Measurements from ENCODE around the gene POLN. TPM values are rescaled to one million over a fixed set of nuclear protein-coding genes. Genes with fewer than 3 reads are reported as not detected.

The POLN gene
- total and polyA plus RNA-seq, 2 donors from 2014 or later = 1.3 to 3.8 TPM

GRCh38 chr4:2127609-2128332, 114.2 kb downstream of the POLN start:
- Histone ChIP-seq H3K4me3 (ENCODE audit: low read length in 3 of 3) (no peak overlapping the region), H3K36me3 (ENCODE audit: control insufficient read depth in 2 of 3, insufficient read depth in 3 of 3, low read length in 3 of 3) (no peaks in the 10 kb centered on the region), H3K27me3 (ENCODE audit: control insufficient read depth, insufficient read depth, low read length) (no peaks in the 10 kb centered on the region), H3K9me3 (ENCODE audit: control insufficient read depth in 2 of 3, insufficient read depth in 1 of 3, low read length in 3 of 3) (peaks cover 0 to 8% (median 4%) of the 10 kb centered on the region in 3 donors), H3K27ac (ENCODE audit: low read depth in 2 of 2, low read length in 2 of 2) (no peak overlapping the region), H3K9ac (ENCODE audit: low read length in 3 of 3) (no peak overlapping the region), H3K4me1 (ENCODE audit: control insufficient read depth in 2 of 3, insufficient read depth in 2 of 3, low read depth in 1 of 3, low read length in 3 of 3) (no peaks in the 10 kb centered on the region)
- intact Hi-C loops (cut with DNase I) = no loop called here
- no peak for FAIRE-seq
- no peak for TF ChIP-seq CTCF (IDR thresholded peaks at IDR 0.05; ENCODE audit: borderline replicate concordance, extremely low read depth, insufficient read depth)
- DNase-seq = no peak

GRCh38 chr4:2126309-2127043, 115.4 kb downstream of the POLN start:
- no peak for TF ChIP-seq CTCF (IDR thresholded peaks at IDR 0.05; ENCODE audit: borderline replicate concordance, extremely low read depth, insufficient read depth)
- no peak for FAIRE-seq
- H3K27me3 ChIP-seq (ENCODE audit: control insufficient read depth, insufficient read depth, low read length) = no peaks in the 10 kb centered on the region
- no peak for DNase-seq
- no peaks in the 10 kb centered on the region for H3K36me3 ChIP-seq (ENCODE audit: control insufficient read depth in 2 of 3, insufficient read depth in 3 of 3, low read length in 3 of 3)
- H3K4me1 ChIP-seq (ENCODE audit: control insufficient read depth in 2 of 3, insufficient read depth in 2 of 3, low read depth in 1 of 3, low read length in 3 of 3) = no peaks in the 10 kb centered on the region
- no peak overlapping the region for H3K4me3 ChIP-seq (ENCODE audit: low read length in 3 of 3)
- H3K27ac ChIP-seq (ENCODE audit: low read depth in 2 of 2, low read length in 2 of 2) = no peak overlapping the region
- no peak overlapping the region for H3K9ac ChIP-seq (ENCODE audit: low read length in 3 of 3)
- H3K9me3 ChIP-seq (ENCODE audit: control insufficient read depth in 2 of 3, insufficient read depth in 1 of 3, low read length in 3 of 3) = no peaks in the 10 kb centered on the region
- intact Hi-C loops (cut with DNase I) = no loop called here

GRCh38 chr4:2125831-2126230, 116.1 kb downstream of the POLN start:
- Histone ChIP-seq H3K9me3 (ENCODE audit: control insufficient read depth in 2 of 3, insufficient read depth in 1 of 3, low read length in 3 of 3) (no peaks in the 10 kb centered on the region), H3K4me3 (ENCODE audit: low read length in 3 of 3) (no peak overlapping the region), H3K36me3 (ENCODE audit: control insufficient read depth in 2 of 3, insufficient read depth in 3 of 3, low read length in 3 of 3) (no peaks in the 10 kb centered on the region), H3K9ac (ENCODE audit: low read length in 3 of 3) (no peak overlapping the region), H3K27ac (ENCODE audit: low read depth in 2 of 2, low read length in 2 of 2) (no peak overlapping the region), H3K4me1 (ENCODE audit: control insufficient read depth in 2 of 3, insufficient read depth in 2 of 3, low read depth in 1 of 3, low read length in 3 of 3) (no peaks in the 10 kb centered on the region), H3K27me3 (ENCODE audit: control insufficient read depth, insufficient read depth, low read length) (no peaks in the 10 kb centered on the region)
- no peak for TF ChIP-seq CTCF (IDR thresholded peaks at IDR 0.05; ENCODE audit: borderline replicate concordance, extremely low read depth, insufficient read depth)
- intact Hi-C loops (cut with DNase I) = no loop called here
- DNase-seq = no peak
- no peak for FAIRE-seq
